Brain microvascular endothelial cell (primary cell): ENCODE results near the gene TMEM190.
"Not testable (repeated sequence)": the region's sequence is repeated elsewhere in the genome, so short reads cannot be mapped to it uniquely, and the experiment has no call there.

Experiments used
- DNase-seq: peaks from one replicate; pipeline ENCODE4 v3.0.0-alpha.2; 2020
- H3K27ac ChIP-seq: fragments of 250-450 bp; sonication (Bioruptor Pico); 2 replicates; pipeline ENCODE4 v1.5.1; 2020; ENCODE audit warnings: mild to moderate bottlenecking, moderate library complexity
- H3K27me3 ChIP-seq: fragments of 250-450 bp; sonication (Bioruptor Pico); replicated peaks from 2 replicates; pipeline ENCODE4 v1.5.1; 2020; ENCODE audit warnings: mild to moderate bottlenecking
- H3K36me3 ChIP-seq: fragments of 250-450 bp; sonication (Bioruptor Pico); replicated peaks from 2 replicates; pipeline ENCODE4 v1.5.1; 2020; ENCODE audit warnings: mild to moderate bottlenecking
- H3K4me3 ChIP-seq: 2 replicates; pipeline ENCODE4 v1.5.1; 2011; ENCODE audit warnings: low read depth, mild to moderate bottlenecking, control low read depth, low read length, moderate library complexity
- in situ Hi-C: cut with HindIII; loops from 2 replicates; pipeline ENCODE4 v1.10.0; 2017; ENCODE audit warnings: low sequenced_read_pairs, low pct_ligation_motif_present
- TF ChIP-seq, protein P1 (sequence below): IDR thresholded peaks from 2 replicates; pipeline ENCODE4 v1.5.1; 2011; ENCODE audit warnings: low read depth, mild to moderate bottlenecking, moderate library complexity, low read length, control low read depth, inconsistent platforms; ENCODE audit errors: missing control alignments

TMEM190 gene

DNA sequence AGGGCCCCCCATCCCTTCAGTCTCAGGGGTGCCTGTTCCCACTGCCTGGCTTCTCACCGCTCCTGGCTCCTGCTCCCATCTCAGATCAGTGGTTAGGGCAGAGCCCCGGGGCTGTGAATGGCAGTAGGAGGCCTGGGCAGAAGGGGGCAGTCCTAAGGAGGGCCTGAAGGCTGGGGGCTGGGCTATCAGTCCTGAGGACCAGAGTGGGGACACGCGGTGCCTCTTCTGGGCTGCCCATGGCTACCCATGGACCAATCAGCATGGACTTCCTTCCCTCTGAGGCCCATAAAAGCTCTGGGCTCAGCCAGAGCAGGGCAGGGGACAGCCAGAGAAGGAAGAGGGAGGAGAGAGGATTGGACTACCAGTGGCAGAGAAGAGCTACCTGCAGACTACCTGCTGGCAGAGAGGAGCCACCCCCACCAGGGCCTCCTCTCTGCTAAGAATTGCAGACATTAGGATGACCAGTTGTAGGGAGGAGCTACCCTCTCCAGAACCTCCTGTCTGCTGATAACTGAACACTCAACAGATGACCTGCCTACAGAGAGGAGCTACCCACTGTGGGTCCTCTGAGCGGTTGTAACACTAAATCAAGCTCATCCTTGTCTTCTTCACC lies 43.1 kb downstream of the TMEM190 start:
- no peak overlapping the region for H3K27ac ChIP-seq
- no peak overlapping the region for H3K4me3 ChIP-seq
- in situ Hi-C loops = no loop called here
- no peaks in the 10 kb centered on the region for H3K27me3 ChIP-seq
- TF ChIP-seq, protein P1, sequence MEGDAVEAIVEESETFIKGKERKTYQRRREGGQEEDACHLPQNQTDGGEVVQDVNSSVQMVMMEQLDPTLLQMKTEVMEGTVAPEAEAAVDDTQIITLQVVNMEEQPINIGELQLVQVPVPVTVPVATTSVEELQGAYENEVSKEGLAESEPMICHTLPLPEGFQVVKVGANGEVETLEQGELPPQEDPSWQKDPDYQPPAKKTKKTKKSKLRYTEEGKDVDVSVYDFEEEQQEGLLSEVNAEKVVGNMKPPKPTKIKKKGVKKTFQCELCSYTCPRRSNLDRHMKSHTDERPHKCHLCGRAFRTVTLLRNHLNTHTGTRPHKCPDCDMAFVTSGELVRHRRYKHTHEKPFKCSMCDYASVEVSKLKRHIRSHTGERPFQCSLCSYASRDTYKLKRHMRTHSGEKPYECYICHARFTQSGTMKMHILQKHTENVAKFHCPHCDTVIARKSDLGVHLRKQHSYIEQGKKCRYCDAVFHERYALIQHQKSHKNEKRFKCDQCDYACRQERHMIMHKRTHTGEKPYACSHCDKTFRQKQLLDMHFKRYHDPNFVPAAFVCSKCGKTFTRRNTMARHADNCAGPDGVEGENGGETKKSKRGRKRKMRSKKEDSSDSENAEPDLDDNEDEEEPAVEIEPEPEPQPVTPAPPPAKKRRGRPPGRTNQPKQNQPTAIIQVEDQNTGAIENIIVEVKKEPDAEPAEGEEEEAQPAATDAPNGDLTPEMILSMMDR = no peak
- H3K36me3 ChIP-seq = no peaks in the 10 kb centered on the region
- no peak for DNase-seq

DNA sequence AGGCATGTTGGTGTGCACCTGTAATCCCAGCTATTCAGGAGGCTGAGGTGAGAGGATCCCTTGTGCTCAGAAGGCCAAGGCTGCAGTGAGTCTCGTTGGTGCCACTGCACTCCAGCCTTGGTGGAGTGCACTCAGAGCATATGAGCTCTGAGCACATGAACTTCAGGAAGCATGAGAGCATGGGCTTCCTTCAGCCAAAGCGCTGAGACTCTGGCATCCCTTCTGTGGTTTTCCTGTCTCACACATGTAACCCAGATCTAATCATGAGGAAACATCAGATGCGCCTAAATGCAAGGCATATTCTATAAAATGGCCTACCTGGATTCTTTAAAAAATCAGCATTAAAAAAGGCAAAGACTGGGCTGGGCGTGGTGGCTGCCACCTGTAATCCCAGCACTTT lies 44.7 kb downstream of the TMEM190 start:
- DNase-seq, H3K4me3 ChIP-seq, H3K27ac ChIP-seq, H3K27me3 ChIP-seq, H3K36me3 ChIP-seq, in situ Hi-C loops: not testable (repeated sequence)

DNA sequence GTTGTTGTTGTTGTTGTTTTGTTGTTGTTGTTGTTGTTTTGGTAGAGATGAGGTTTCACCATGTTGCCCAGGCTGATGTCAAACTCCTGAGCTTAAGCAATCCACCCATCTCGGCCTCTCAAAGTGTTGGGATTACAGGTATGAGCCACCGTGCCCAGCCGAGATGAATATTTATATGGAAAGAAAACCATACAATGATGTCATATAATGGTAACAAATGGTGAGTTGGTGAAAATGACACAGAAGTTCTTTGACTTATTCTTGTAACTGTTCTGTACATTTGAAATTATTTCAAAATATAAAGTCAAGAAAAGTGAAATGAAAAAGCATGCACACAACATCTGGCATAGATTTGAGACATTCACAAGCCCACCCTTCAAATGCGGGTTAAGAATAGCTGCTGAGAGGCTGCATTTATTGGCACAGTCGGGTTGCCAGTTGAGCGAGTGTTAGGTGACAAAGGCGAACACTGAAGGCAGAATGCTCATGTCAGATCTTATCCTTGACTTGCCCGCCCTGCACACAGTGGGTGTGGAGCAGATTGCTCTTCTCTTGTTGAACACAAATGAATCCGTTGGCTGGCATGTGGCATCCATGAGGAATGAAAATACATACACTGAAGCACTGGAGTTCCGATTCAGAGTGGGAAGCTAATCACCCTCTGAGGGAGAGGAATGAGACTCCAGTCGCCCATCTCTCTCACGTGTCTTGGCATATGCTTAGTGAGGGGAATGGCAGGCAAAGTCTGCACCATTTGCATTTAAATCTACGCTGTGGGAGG lies 46.8 kb downstream of the TMEM190 start:
- Histone ChIP-seq H3K27me3 (no peaks in the 10 kb centered on the region), H3K27ac (no peak overlapping the region), H3K36me3 (no peaks in the 10 kb centered on the region), H3K4me3 (no peak overlapping the region)
- TF ChIP-seq, protein P1 = no peak
- no peak for DNase-seq
- in situ Hi-C loops = no loop called here

DNA sequence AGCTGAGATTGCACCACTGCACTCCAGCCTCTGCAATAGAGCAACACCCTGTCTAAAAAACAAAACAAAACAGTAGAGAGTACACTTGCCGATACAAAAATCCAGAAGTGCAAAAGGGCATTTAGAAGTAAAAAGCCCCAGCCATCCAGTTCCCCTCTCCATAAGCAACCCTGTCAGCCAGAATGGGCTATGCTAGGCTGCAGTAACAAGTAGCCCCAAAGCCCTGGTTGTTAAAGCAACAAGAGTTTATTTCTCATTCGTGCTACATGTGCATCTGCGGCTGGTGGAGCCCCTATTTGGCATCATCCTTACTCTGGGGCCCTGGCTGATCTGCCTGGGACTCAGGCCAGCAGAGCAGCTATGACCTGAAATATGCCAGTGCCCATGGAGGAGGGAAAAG lies 47.9 kb downstream of the TMEM190 start:
- no peak for DNase-seq
- no peaks in the 10 kb centered on the region for H3K36me3 ChIP-seq
- in situ Hi-C loops = no loop called here
- no peak overlapping the region for H3K4me3 ChIP-seq
- TF ChIP-seq, protein P1 = no peak
- no peak overlapping the region for H3K27ac ChIP-seq
- no peaks in the 10 kb centered on the region for H3K27me3 ChIP-seq

DNA sequence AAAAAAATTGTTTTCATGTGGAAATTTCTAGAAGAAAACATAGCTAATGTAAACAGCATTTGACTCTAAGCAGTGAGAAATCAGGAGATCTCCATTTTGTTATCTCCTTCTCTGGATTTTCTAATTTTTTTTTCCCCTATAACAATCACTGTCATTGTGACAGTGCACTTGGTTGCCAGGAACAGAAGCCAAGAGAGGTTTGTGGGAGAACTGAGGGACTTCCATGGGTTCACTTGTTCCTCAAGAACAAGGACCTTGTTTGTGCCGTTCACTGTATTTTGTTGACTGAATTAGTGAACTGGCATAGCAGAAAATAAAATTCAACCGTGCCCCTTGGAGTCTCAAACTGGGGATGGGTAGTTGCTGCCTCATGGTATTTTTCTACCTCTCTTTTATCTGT lies 49.4 kb downstream of the TMEM190 start:
- TF ChIP-seq, protein P1 = no peak
- no peaks in the 10 kb centered on the region for H3K36me3 ChIP-seq
- in situ Hi-C loops = no loop called here
- no peak overlapping the region for H3K27ac ChIP-seq
- H3K27me3 ChIP-seq = no peaks in the 10 kb centered on the region
- no peak overlapping the region for H3K4me3 ChIP-seq
- no peak for DNase-seq
